ENCODE data around the gene CACNG5. TPM values are rescaled to one million over a fixed set of nuclear protein-coding genes. Genes with fewer than 3 reads are reported as not detected.
A peak's percentile ranks its signal among the peaks of the same experiment; 100 is the strongest.

CACNG5 gene
- total and polyA plus RNA-seq, 7 donors = 1.1 TPM; not detected in 6

GRCh38 chr17:66906321-66907278 lies 71.7 kb downstream of the CACNG5 start:
- peak; percentile 86 for DNase-seq
- TF ChIP-seq EP300 (IDR thresholded peaks at IDR 0.05) = no peak
- peak in 2 of 4 donors; percentile 56 to 62 for TF ChIP-seq POLR2AphosphoS5 (IDR thresholded peaks at IDR 0.05)
- peak; percentile 44 to 88 (median 82) for TF ChIP-seq CTCF (IDR thresholded peaks at IDR 0.05)
- no peak for TF ChIP-seq POLR2A (IDR thresholded peaks at IDR 0.05)
- WGBS, 2 donors = 40 to 52% methylated on average over 20 of the region's 20 CpGs
- peaks cover 0 to 11% (median 4%) of the 10 kb centered on the region in 4 donors for H3K4me1 ChIP-seq
- no peak overlapping the region for H3K27ac ChIP-seq
- H3K4me3 ChIP-seq = no peak overlapping the region
- H3K27me3 ChIP-seq = no peaks in the 10 kb centered on the region
- no peaks in the 10 kb centered on the region for H3K9me3 ChIP-seq
- no peaks in the 10 kb centered on the region for H3K36me3 ChIP-seq
- intact Hi-C loops (cut with DNase I) = loop anchor here (1.0 kb wide), 1 partner anchor 191 kb away; no protein-coding TSS in a partner anchor

GRCh38 chr17:66909804-66910373 lies 75.0 kb downstream of the CACNG5 start:
- TF ChIP-seq POLR2AphosphoS5 (IDR thresholded peaks at IDR 0.05) = no peak
- TF ChIP-seq CTCF (IDR thresholded peaks at IDR 0.05) = no peak
- TF ChIP-seq EP300 (IDR thresholded peaks at IDR 0.05) = no peak
- no peak for TF ChIP-seq POLR2A (IDR thresholded peaks at IDR 0.05)
- DNase-seq = no peak
- H3K4me1 ChIP-seq = peaks cover 0 to 8% (median 3%) of the 10 kb centered on the region in 4 donors
- H3K27me3 ChIP-seq = no peaks in the 10 kb centered on the region
- no peaks in the 10 kb centered on the region for H3K9me3 ChIP-seq
- intact Hi-C loops (cut with DNase I) = no loop called here
- no peaks in the 10 kb centered on the region for H3K36me3 ChIP-seq
- H3K4me3 ChIP-seq = no peak overlapping the region
- 87 to 91% methylated on average over 8 of the region's 8 CpGs for WGBS, 2 donors
- H3K27ac ChIP-seq = no peak overlapping the region

GRCh38 chr17:66910651-66911285 lies 75.9 kb downstream of the CACNG5 start:
- DNase-seq = no peak
- no peak overlapping the region for H3K4me3 ChIP-seq
- TF ChIP-seq POLR2AphosphoS5 (IDR thresholded peaks at IDR 0.05) = no peak
- no peak for TF ChIP-seq CTCF (IDR thresholded peaks at IDR 0.05)
- no peak for TF ChIP-seq EP300 (IDR thresholded peaks at IDR 0.05)
- no peak for TF ChIP-seq POLR2A (IDR thresholded peaks at IDR 0.05)
- H3K9me3 ChIP-seq = no peaks in the 10 kb centered on the region
- no peaks in the 10 kb centered on the region for H3K27me3 ChIP-seq
- H3K36me3 ChIP-seq = no peaks in the 10 kb centered on the region
- no peaks in the 10 kb centered on the region for H3K4me1 ChIP-seq
- no peak overlapping the region for H3K27ac ChIP-seq
- intact Hi-C loops (cut with DNase I) = no loop called here
- WGBS, 2 donors = 91% methylated on average over 18 of the region's 18 CpGs

- no peak for DNase-seq
- intact Hi-C loops (cut with DNase I) = no loop called here
- Histone ChIP-seq H3K4me3 (no peak overlapping the region), H3K4me1 (no peaks in the 10 kb centered on the region), H3K27me3 (no peaks in the 10 kb centered on the region), H3K27ac (no peak overlapping the region), H3K36me3 (no peaks in the 10 kb centered on the region), H3K9me3 (peaks cover 0 to 3% (median 0%) of the 10 kb centered on the region in 4 donors)
- TF ChIP-seq CTCF (IDR thresholded peaks at IDR 0.05) = peak in 1 of 4 experiments; percentile 20
- no peak for TF ChIP-seq EP300 (IDR thresholded peaks at IDR 0.05)
- 26 to 63% methylated on average over 7 of the region's 7 CpGs for WGBS, 2 donors
These were observed 80.3 kb downstream of the CACNG5 start for GRCh38 chr17:66915204-66915611.

Measured in sigmoid colon (tissue), 7 donors.